NCI-H226 (cell line): ENCODE data around the gene LRWD1.
"Not testable (repeated sequence)": the region's sequence is repeated elsewhere in the genome, so short reads cannot be mapped to it uniquely, and the experiment has no call there.

Experiments
- DNase-seq: peaks from one replicate; pipeline ENCODE4 v3.0.0-alpha.2; 2015

Gene LRWD1

GRCh38 chr7:102444961-102445673, 19.7 kb upstream of the LRWD1 start:
- no peak for DNase-seq

GRCh38 chr7:102445674-102446071, 19.1 kb upstream of the LRWD1 start:
- no peak for DNase-seq

- no peak for DNase-seq
Observed at GRCh38 chr7:102446387-102447156, 18.2 kb upstream of the LRWD1 start.

GRCh38 chr7:102447311-102447710, 17.5 kb upstream of the LRWD1 start:
- DNase-seq, result no peak

GRCh38 chr7:102449136-102449535, 15.6 kb upstream of the LRWD1 start:
- no peak for DNase-seq

GRCh38 chr7:102450242-102450641, 14.5 kb upstream of the LRWD1 start:
- no peak for DNase-seq

- no peak for DNase-seq
Observed at GRCh38 chr7:102451371-102452054, 13.3 kb upstream of the LRWD1 start.

GRCh38 chr7:102452451-102452850, 12.3 kb upstream of the LRWD1 start:
- DNase-seq, result no peak

GRCh38 chr7:102453319-102453718, 11.5 kb upstream of the LRWD1 start:
- DNase-seq, result no peak

- no peak for DNase-seq
Observed at GRCh38 chr7:102454468-102454867, 10.3 kb upstream of the LRWD1 start.

- DNase-seq, result not testable (repeated sequence)
Observed at GRCh38 chr7:102454932-102455331, 9.9 kb upstream of the LRWD1 start.

- no peak for DNase-seq
Observed at GRCh38 chr7:102455596-102455995, 9.2 kb upstream of the LRWD1 start.

- DNase-seq, result peak; percentile 75
Observed at GRCh38 chr7:102456327-102456726, 8.5 kb upstream of the LRWD1 start.

- DNase-seq, result no peak
Observed at GRCh38 chr7:102457352-102457924, 7.3 kb upstream of the LRWD1 start.

GRCh38 chr7:102459221-102459844, 5.5 kb upstream of the LRWD1 start:
- no peak for DNase-seq

GRCh38 chr7:102460467-102460866, 4.3 kb upstream of the LRWD1 start:
- no peak for DNase-seq

GRCh38 chr7:102463841-102464576, 775 bp upstream of the LRWD1 start:
- DNase-seq, result no peak

GRCh38 chr7:102466097-102466496, 1.3 kb downstream of the LRWD1 start:
- DNase-seq, result no peak

- DNase-seq, result no peak
Observed at GRCh38 chr7:102467581-102468477, 3.0 kb downstream of the LRWD1 start.

- DNase-seq, result no peak
Observed at GRCh38 chr7:102468478-102469350, 3.9 kb downstream of the LRWD1 start.
